ENCODE results near the gene KDM4D. TPM values are rescaled to one million over a fixed set of nuclear protein-coding genes. Genes with fewer than 3 reads are reported as not detected.

Gene KDM4D
- total and polyA plus RNA-seq, 2 of the 8 experiments (the other 6 are each of a cell fraction or from before 2014, with no cell fraction given): 1.5 to 4.5 TPM

DNA sequence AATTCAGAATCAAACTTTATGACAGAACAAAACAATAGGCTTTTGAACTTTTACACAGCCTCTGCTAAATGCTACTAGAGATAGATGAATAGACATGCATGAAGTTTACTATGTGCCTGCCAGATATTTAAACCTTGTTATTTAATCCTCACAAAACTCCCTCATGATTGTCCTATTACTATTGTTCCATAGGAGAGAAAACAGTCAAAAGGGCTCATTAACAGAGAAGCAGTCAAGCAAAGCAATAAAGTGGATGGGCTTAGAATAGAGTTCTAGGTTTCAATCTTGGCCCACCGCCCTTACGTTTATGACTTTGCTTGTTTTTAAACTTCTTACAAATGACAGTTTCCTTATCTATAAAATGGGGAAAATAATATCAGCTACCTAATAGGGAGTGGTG, 13.0 kb upstream of the KDM4D start:
- Histone ChIP-seq H2BK15ac (ENCODE audit: low read length) (no peak overlapping the region), H3K27me3 (replicated peaks in 1 of 4; ENCODE audit: control insufficient read depth in 3 of 4, extremely low read depth in 1 of 4, insufficient read depth in 3 of 4, low read length in 3 of 4) (no peaks in the 10 kb centered on the region), H4K91ac (replicated peaks; ENCODE audit: insufficient read length, low read length) (no peak overlapping the region), H3K14ac (ENCODE audit: insufficient read length) (no peak overlapping the region), H3K18ac (ENCODE audit: extremely low read depth, low read length) (no peak overlapping the region), H3K79me2 (ENCODE audit: control insufficient read depth in 1 of 2, insufficient read depth in 2 of 2, low read length in 2 of 2) (no peaks in the 10 kb centered on the region), H2BK12ac (ENCODE audit: low read depth, low read length) (no peak overlapping the region), H2BK120ac (replicated peaks; ENCODE audit: low read depth, low read length) (no peak overlapping the region), H3K23me2 (ENCODE audit: low read depth, low read length) (no peaks in the 10 kb centered on the region), H4K5ac (ENCODE audit: insufficient read length, low read depth, low read length) (no peak overlapping the region), H3K23ac (ENCODE audit: insufficient read length) (no peak overlapping the region), H3K4me3 (ENCODE audit: extremely low read depth in 1 of 4, insufficient read depth in 2 of 4, low read depth in 3 of 4, low read length in 4 of 4) (no peak overlapping the region), H3K9ac (replicated peaks in 1 of 4; ENCODE audit: extremely low read depth in 1 of 4, low read depth in 3 of 4, low read length in 3 of 4) (no peak overlapping the region), H3K79me1 (ENCODE audit: low read depth, low read length) (no peaks in the 10 kb centered on the region), H2BK5ac (ENCODE audit: low read depth, low read length) (no peak overlapping the region), H3K4me1 (replicated peaks in 1 of 4; ENCODE audit: control insufficient read depth in 3 of 4, insufficient read depth in 4 of 4, low read length in 3 of 4) (no peaks in the 10 kb centered on the region), H3K56ac (replicated peaks; ENCODE audit: insufficient read length, low read depth, low read length) (no peak overlapping the region), H3K27ac (ENCODE audit: low read depth, low read length) (no peak overlapping the region), H3K9me3 (ENCODE audit: insufficient read depth in 2 of 2, low read depth in 1 of 2, low read length in 1 of 2) (no peaks in the 10 kb centered on the region), H4K20me1 (replicated peaks in 1 of 2; ENCODE audit: control insufficient read depth in 1 of 2, insufficient read depth in 2 of 2, low read length in 2 of 2) (peaks cover 0 to 3% of the 10 kb centered on the region in 2 experiments), H2AFZ (ENCODE audit: low read length) (no peak overlapping the region), H3K4me2 (ENCODE audit: insufficient read depth in 1 of 2, low read depth in 2 of 2, low read length in 2 of 2) (no peak overlapping the region), H4K8ac (ENCODE audit: extremely low read depth, insufficient read depth, low read length) (no peak overlapping the region), H2BK20ac (ENCODE audit: low read length) (no peak overlapping the region), H2AK5ac (ENCODE audit: low read depth, low read length) (no peak overlapping the region), H3K4ac (replicated peaks; ENCODE audit: insufficient read length, low read depth, low read length) (no peak overlapping the region), H3K36me3 (ENCODE audit: control insufficient read depth in 2 of 4, insufficient read depth in 4 of 4, low read length in 3 of 4) (peaks cover 8 to 38% (median 24%) of the 10 kb centered on the region in 4 experiments)
- ChIA-PET CTCF (ENCODE audit: partially characterized antibody) (interaction anchor here (0.7 to 1.2 kb wide), 2 partner anchors 35 to 198 kb away, joined by 3 read pairs; no protein-coding TSS in a partner anchor), POLR2A (ENCODE audit: partially characterized antibody) (interaction anchor here (0.6 to 2.0 kb wide), 3 partner anchors 13 to 576 kb away, joined by 3 to 6 read pairs (median 3); partner anchors contain the start of genes CWC15 and KDM4D)
- FAIRE-seq (no peak), DNase-seq (ENCODE audit: low read depth in 1 of 2, low spot score in 2 of 2) (no peak)
- 77% methylated on average over 2 of the region's 2 CpGs; no CpG with 5 or more reads in 1 of the 2 experiments for WGBS, 2 experiments (ENCODE audit: extremely low coverage in 1 of 2, insufficient coverage in 1 of 2, insufficient read length in 1 of 2, insufficient replicate concordance in 2 of 2, low coverage in 1 of 2, low lambda C conversion rate in 2 of 2, missing lambda C conversion rate in 1 of 2)
- TF ChIP-seq TEAD4 (IDR thresholded peaks at IDR 0.05; ENCODE audit: low read depth, low read length): no peak
- no peak for TF ChIP-seq CHD2 (IDR thresholded peaks at IDR 0.05; ENCODE audit: low read length)
- TF ChIP-seq, protein P1, sequence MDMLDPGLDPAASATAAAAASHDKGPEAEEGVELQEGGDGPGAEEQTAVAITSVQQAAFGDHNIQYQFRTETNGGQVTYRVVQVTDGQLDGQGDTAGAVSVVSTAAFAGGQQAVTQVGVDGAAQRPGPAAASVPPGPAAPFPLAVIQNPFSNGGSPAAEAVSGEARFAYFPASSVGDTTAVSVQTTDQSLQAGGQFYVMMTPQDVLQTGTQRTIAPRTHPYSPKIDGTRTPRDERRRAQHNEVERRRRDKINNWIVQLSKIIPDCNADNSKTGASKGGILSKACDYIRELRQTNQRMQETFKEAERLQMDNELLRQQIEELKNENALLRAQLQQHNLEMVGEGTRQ (IDR thresholded peaks at IDR 0.05; ENCODE audit: low read length): no peak

Data from H1 (cell line).